SU-DHL-6 (cell line): ENCODE data around the gene POLN.

Source experiments
- EZH2phosphoT487 ChIP-seq: fragments of 200-600 bp; sonication (generic), shearing (Covaris generic); conservative IDR thresholded peaks from 2 replicates; pipeline ENCODE4 v1.6.1; 2018; ENCODE audit warnings: mild to moderate bottlenecking, antibody characterized with exemption, low read length, moderate library complexity, mixed read lengths
- TF ChIP-seq, protein P1 (sequence below): fragments of 200-600 bp; sonication (generic); IDR thresholded peaks from one replicate; pipeline ENCODE4 v1.5.1; 2017; ENCODE audit warnings: antibody characterized with exemption, mild to moderate bottlenecking, low read length, moderate library complexity; ENCODE audit not compliant: insufficient read depth, poor library complexity, severe bottlenecking

GRCh38 chr4:2166253-2166652, 75.7 kb downstream of the POLN start:
- TF ChIP-seq, protein P1, sequence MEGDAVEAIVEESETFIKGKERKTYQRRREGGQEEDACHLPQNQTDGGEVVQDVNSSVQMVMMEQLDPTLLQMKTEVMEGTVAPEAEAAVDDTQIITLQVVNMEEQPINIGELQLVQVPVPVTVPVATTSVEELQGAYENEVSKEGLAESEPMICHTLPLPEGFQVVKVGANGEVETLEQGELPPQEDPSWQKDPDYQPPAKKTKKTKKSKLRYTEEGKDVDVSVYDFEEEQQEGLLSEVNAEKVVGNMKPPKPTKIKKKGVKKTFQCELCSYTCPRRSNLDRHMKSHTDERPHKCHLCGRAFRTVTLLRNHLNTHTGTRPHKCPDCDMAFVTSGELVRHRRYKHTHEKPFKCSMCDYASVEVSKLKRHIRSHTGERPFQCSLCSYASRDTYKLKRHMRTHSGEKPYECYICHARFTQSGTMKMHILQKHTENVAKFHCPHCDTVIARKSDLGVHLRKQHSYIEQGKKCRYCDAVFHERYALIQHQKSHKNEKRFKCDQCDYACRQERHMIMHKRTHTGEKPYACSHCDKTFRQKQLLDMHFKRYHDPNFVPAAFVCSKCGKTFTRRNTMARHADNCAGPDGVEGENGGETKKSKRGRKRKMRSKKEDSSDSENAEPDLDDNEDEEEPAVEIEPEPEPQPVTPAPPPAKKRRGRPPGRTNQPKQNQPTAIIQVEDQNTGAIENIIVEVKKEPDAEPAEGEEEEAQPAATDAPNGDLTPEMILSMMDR = no peak
- TF ChIP-seq EZH2phosphoT487 = no peak
